NCI-H748 (cell line): ENCODE measurements around the gene AGRN.
"Not testable (repeated sequence)": the region's sequence is repeated elsewhere in the genome, so short reads cannot be mapped to it uniquely, and the experiment has no call there.

Experiments
- DNase-seq: peaks from one replicate; lab custom pipeline; 2025; ENCODE audit not compliant: unreplicated experiment; lab: John Stamatoyannopoulos, UW

Gene AGRN

GRCh38 chr1:1051127-1051810 is 31.3 kb downstream of the AGRN start:
- DNase-seq, result no peak

- DNase-seq, result no peak
These were observed 32.3 kb downstream of the AGRN start for GRCh38 chr1:1052003-1052840.

- no peak for DNase-seq
These were observed 33.1 kb downstream of the AGRN start for GRCh38 chr1:1053022-1053421.

GRCh38 chr1:1053682-1054081 is 33.8 kb downstream of the AGRN start:
- DNase-seq, result no peak

GRCh38 chr1:1054099-1054700 is 34.3 kb downstream of the AGRN start:
- no peak for DNase-seq

GRCh38 chr1:1054971-1055370 is 35.1 kb downstream of the AGRN start:
- DNase-seq, result no peak

- no peak for DNase-seq
These were observed 36.2 kb downstream of the AGRN start for GRCh38 chr1:1055841-1056736.

- DNase-seq, result not testable (repeated sequence)
These were observed 37.8 kb downstream of the AGRN start for GRCh38 chr1:1057769-1058087.

- DNase-seq, result no peak
These were observed 38.4 kb downstream of the AGRN start for GRCh38 chr1:1058088-1058905.

- DNase-seq, result peak; percentile 55
These were observed 39.1 kb downstream of the AGRN start for GRCh38 chr1:1058921-1059493.

GRCh38 chr1:1059494-1060280 is 39.8 kb downstream of the AGRN start:
- DNase-seq, result peak; percentile 80

- DNase-seq, result no peak
These were observed 40.5 kb downstream of the AGRN start for GRCh38 chr1:1060281-1061000.

GRCh38 chr1:1061682-1062345 is 41.9 kb downstream of the AGRN start:
- peak; percentile 24 for DNase-seq

GRCh38 chr1:1062348-1063163 is 42.6 kb downstream of the AGRN start:
- DNase-seq, result no peak

GRCh38 chr1:1063261-1063944 is 43.5 kb downstream of the AGRN start:
- DNase-seq, result no peak

- peak; percentile 35 for DNase-seq
These were observed 44.3 kb downstream of the AGRN start for GRCh38 chr1:1063945-1064831.
